GM12878 (cell line): ENCODE measurements around the gene ZGLP1. TPM values are rescaled to one million over a fixed set of nuclear protein-coding genes. Genes with fewer than 3 reads are reported as not detected.

ENCODE experiments used
- ATAC-seq: fragments of 200-7000 bp; cut with Tn5 transposase; 3 replicates; pipeline ENCODE4 v1.9.1; 2020; ENCODE audit warnings: mild to moderate bottlenecking, moderate library complexity
- BruUV-seq: library from RNA; stranded (reverse); fragments of 400-500 nt; replicated peaks from 2 replicates; lab custom pipeline; 2021; lab: Mats Ljungman, UMichigan
- CTCF ChIA-PET: fragments of 300-600 bp; sonication (Branson Sonifier 250); formaldehyde crosslinking; extraction: SDS; loops from one replicate; lab custom pipeline; 2021; ENCODE audit warnings: inconsistent platforms; lab: Yijun Ruan, JAX
- POLR2A ChIA-PET: fragments of 350-600 bp; formaldehyde crosslinking; extraction: SDS; loops from one replicate; lab custom pipeline; 2021; ENCODE audit warnings: inconsistent platforms; lab: Charles Lee
- RAD21 ChIA-PET: fragments of 300-600 bp; sonication (Branson Sonifier 250); formaldehyde crosslinking; loops from one replicate; lab custom pipeline; 2023; ENCODE audit warnings: antibody characterized with exemption; ENCODE audit not compliant: unreplicated experiment; lab: Charles Lee
- SMC1A ChIA-PET: fragments of 300-600 bp; sonication (Branson Sonifier 250); formaldehyde crosslinking; loops from one replicate; lab custom pipeline; 2023; ENCODE audit not compliant: unreplicated experiment, uncharacterized antibody; lab: Charles Lee
- DNase-seq: peaks from one replicate; pipeline ENCODE4 v3.0.0-alpha.2; 2011; ENCODE audit warnings: low read depth, low spot score
- FAIRE-seq: peaks from 3 replicates; lab custom pipeline; 2011; peaks lifted over from hg19 to GRCh38; lab: Jason Lieb, UNC
- H2AFZ ChIP-seq: 2 replicates; pipeline ENCODE4 v1.6.0; 2011; ENCODE audit warnings: low read depth, low read length, control low read depth; ENCODE audit not compliant: control insufficient read depth
- H3K27ac ChIP-seq: 2 replicates; pipeline ENCODE4 v1.5.1; 2011; ENCODE audit warnings: control low read depth; ENCODE audit not compliant: control insufficient read depth, insufficient read depth
- H3K27me3 ChIP-seq, 2 experiments: replicated peaks in 1 of 2; 2 replicates each; pipeline versions ENCODE4 v1.6.0 to v1.6.1; 2011; ENCODE audit warnings: low read length in 1 of 2; ENCODE audit not compliant: control insufficient read depth in 2 of 2, insufficient read depth in 2 of 2
- H3K36me3 ChIP-seq, 2 experiments: 2 replicates each; pipeline ENCODE4 v1.5.1; 2011; ENCODE audit warnings: low read length in 1 of 2; ENCODE audit not compliant: control insufficient read depth in 2 of 2, insufficient read depth in 2 of 2
- H3K4me1 ChIP-seq: 2 replicates; pipeline ENCODE4 v1.6.1; 2011; ENCODE audit warnings: mild to moderate bottlenecking, low read length, moderate library complexity, mixed read lengths; ENCODE audit not compliant: control insufficient read depth, insufficient read depth
- H3K4me2 ChIP-seq: 2 replicates; pipeline ENCODE4 v1.6.0; 2011; ENCODE audit warnings: control low read depth; ENCODE audit not compliant: control insufficient read depth, insufficient read depth
- H3K4me3 ChIP-seq: fragments of 200-600 bp; sonication (generic); 2 replicates; pipeline ENCODE4 v1.5.1; 2016
- H3K79me2 ChIP-seq: 2 replicates; pipeline ENCODE4 v1.6.0; 2011; ENCODE audit warnings: low read length; ENCODE audit not compliant: control insufficient read depth, insufficient read depth
- H3K9ac ChIP-seq: 2 replicates; pipeline ENCODE4 v1.8.0; 2011; ENCODE audit warnings: low read length, control low read depth, mixed read lengths; ENCODE audit not compliant: control insufficient read depth, insufficient read depth
- H3K9me3 ChIP-seq: replicated peaks from 3 replicates; pipeline ENCODE4 v1.5.1; 2011; ENCODE audit warnings: mild to moderate bottlenecking, low read length; ENCODE audit not compliant: control insufficient read depth, insufficient read depth
- H4K20me1 ChIP-seq: 2 replicates; pipeline ENCODE4 v1.6.0; 2011; ENCODE audit not compliant: control insufficient read depth, insufficient read depth
- CEBPB ChIP-seq, 2 experiments: fragments of 150-350 bp in 1 of 2; IDR thresholded peaks; 2 replicates each; pipeline ENCODE4 v1.6.1; 2012 to 2014; ENCODE audit warnings: low read depth in 2 of 2, low read length in 2 of 2, borderline replicate concordance in 1 of 2, inconsistent platforms in 1 of 2
- EP300 ChIP-seq, 2 experiments: fragments of 150-350 bp in 1 of 2; IDR thresholded peaks; 2 replicates each; pipeline ENCODE4 v1.6.1; 2011 to 2012; ENCODE audit warnings: low read depth in 2 of 2, low read length in 2 of 2, borderline replicate concordance in 1 of 2, improper control_type of control experiment in 1 of 2, inconsistent platforms in 1 of 2; ENCODE audit not compliant: control insufficient read depth in 1 of 2
- NBN ChIP-seq: fragments of 450-650 bp; IDR thresholded peaks from 2 replicates; pipeline ENCODE4 v1.6.1; 2016
- PAX5 ChIP-seq: IDR thresholded peaks from 2 replicates; pipeline ENCODE4 v1.6.1; 2011; ENCODE audit warnings: low read depth, low read length, borderline replicate concordance
- SREBF2 ChIP-seq: IDR thresholded peaks from 2 replicates; pipeline ENCODE4 v1.6.1; 2012; ENCODE audit warnings: mild to moderate bottlenecking, low read length
- STAT1 ChIP-seq: fragments of 450-650 bp; conservative IDR thresholded peaks from 2 replicates; pipeline ENCODE4 v1.6.1; 2014; ENCODE audit warnings: antibody characterized with exemption, mild to moderate bottlenecking
- TCF7 ChIP-seq: IDR thresholded peaks from 2 replicates; pipeline ENCODE4 v1.6.1; 2014; ENCODE audit warnings: antibody characterized with exemption, borderline replicate concordance
- YY1 ChIP-seq: IDR thresholded peaks from 2 replicates; pipeline ENCODE4 v1.6.1; 2011; ENCODE audit warnings: low read depth, mild to moderate bottlenecking, low read length
- ZZZ3 ChIP-seq: IDR thresholded peaks from 2 replicates; pipeline ENCODE4 v1.6.1; 2011; ENCODE audit warnings: low read depth; ENCODE audit not compliant: control insufficient read depth, insufficient read length
- WGBS: methylation state at CpG from one replicate; pipeline ENCODE4 v1.1.6; 2016; ENCODE audit warnings: low lambda C conversion rate; ENCODE audit not compliant: insufficient replicate concordance, insufficient coverage; ENCODE audit errors: missing lambda C conversion rate; 5-methylcytosine and 5-hydroxymethylcytosine counted together
- in situ Hi-C: fragments of 300-500 bp; cut with MboI; formaldehyde crosslinking; loops from 9 replicates; pipeline ENCODE4 v1.14.3; 2018; ENCODE audit warnings: mixed read lengths
- intact Hi-C: fragments of 100-400 bp; cut with micrococcal nuclease; formaldehyde crosslinking; loops from one replicate; pipeline ENCODE4 v1.14.2; 2022; ENCODE audit not compliant: unreplicated experiment
- polyA plus RNA-seq, 11 experiments: library from polyadenylated mRNA; depleted of rRNA in 4 of 11; unstranded in 6 of 11; stranded (reverse) in 5 of 11; fragments of >200 nt; fragmentation: Nextera tagmentation in 4 of 11; fragmentation: Illumina TruSeq in 1 of 11; extraction: Ambion mirVana in 4 of 11; extraction: Trizol in 1 of 11; gene quantifications; 1 replicate in 1 of 11; 2 replicates in 10 of 11; pipeline versions ENCODE4 v1.2.1 to v1.2.3, GENCODE V29; 2011 to 2016; ENCODE audit warnings: inconsistent platforms in 2 of 11, missing spikeins in 2 of 11, low read depth in 1 of 11
- total RNA-seq, 4 experiments: library from RNA; depleted of rRNA in 3 of 4; stranded (reverse); fragments of >200 nt in 3 of 4; fragmentation: Illumina TruSeq in 1 of 4; extraction: Trizol in 1 of 4; gene quantifications; 2 replicates each; pipeline versions ENCODE4 v1.2.1 to v1.2.3, GENCODE V29; 2013 to 2021
- TF ChIP-seq, protein P1 (sequence below): fragments of 450-650 bp; IDR thresholded peaks from 2 replicates; pipeline ENCODE4 v1.6.1; 2018; ENCODE audit warnings: borderline replicate concordance, mild to moderate bottlenecking; ENCODE audit not compliant: partially characterized antibody
- TF ChIP-seq, protein P2 (sequence below): IDR thresholded peaks from 2 replicates; pipeline ENCODE4 v1.6.1; 2011; ENCODE audit warnings: low read depth, low read length, improper control_type of control experiment, borderline replicate concordance
- TF ChIP-seq, protein P3 (sequence below): IDR thresholded peaks from 2 replicates; pipeline ENCODE4 v1.6.1; 2012; ENCODE audit warnings: low read depth, low read length, improper control_type of control experiment

Gene ZGLP1
- total and polyA plus RNA-seq, 10 of the 15 experiments (the other 5 are each of a cell fraction or from before 2014, with no cell fraction given) = 0.29 to 5.6 (median 1.3) TPM

DNA sequence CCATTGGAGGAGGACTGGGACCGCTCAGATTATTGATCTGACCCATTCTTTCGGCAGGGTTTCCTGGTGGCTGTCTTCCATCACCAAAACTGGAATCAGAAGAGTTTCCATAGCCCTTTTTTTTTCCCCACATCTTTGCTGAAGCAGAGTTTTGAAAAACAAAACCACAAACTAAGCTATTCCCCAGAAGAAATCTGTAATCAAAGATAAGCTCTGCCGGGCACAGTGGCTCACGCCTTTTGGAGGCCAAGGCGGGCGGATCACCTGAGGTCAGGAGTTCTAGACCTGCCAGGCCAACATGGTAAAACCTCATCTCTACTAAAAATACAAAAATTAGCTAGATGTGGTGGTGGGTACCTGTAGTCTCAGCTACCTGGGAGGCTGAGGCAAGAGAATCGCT, 42.9 kb downstream of the ZGLP1 start:
- Histone ChIP-seq H3K9ac (no peak overlapping the region), H3K27ac (no peak overlapping the region), H3K9me3 (no peaks in the 10 kb centered on the region), H3K36me3 (no peaks in the 10 kb centered on the region), H3K79me2 (peaks cover 19% of the 10 kb centered on the region), H3K4me3 (no peak overlapping the region), H3K27me3 (no peaks in the 10 kb centered on the region), H4K20me1 (no peaks in the 10 kb centered on the region), H3K4me1 (no peaks in the 10 kb centered on the region; the same call in 1 of the 2 replicates), H3K4me2 (no peak overlapping the region), H2AFZ (no peak overlapping the region)
- no TSS peak for BruUV-seq
- TF ChIP-seq YY1 = no peak
- TF ChIP-seq SREBF2 = no peak
- TF ChIP-seq STAT1 = no peak
- TF ChIP-seq ZZZ3 = no peak
- no peak for TF ChIP-seq TCF7
- no peak for TF ChIP-seq PAX5
- TF ChIP-seq, protein P1, sequence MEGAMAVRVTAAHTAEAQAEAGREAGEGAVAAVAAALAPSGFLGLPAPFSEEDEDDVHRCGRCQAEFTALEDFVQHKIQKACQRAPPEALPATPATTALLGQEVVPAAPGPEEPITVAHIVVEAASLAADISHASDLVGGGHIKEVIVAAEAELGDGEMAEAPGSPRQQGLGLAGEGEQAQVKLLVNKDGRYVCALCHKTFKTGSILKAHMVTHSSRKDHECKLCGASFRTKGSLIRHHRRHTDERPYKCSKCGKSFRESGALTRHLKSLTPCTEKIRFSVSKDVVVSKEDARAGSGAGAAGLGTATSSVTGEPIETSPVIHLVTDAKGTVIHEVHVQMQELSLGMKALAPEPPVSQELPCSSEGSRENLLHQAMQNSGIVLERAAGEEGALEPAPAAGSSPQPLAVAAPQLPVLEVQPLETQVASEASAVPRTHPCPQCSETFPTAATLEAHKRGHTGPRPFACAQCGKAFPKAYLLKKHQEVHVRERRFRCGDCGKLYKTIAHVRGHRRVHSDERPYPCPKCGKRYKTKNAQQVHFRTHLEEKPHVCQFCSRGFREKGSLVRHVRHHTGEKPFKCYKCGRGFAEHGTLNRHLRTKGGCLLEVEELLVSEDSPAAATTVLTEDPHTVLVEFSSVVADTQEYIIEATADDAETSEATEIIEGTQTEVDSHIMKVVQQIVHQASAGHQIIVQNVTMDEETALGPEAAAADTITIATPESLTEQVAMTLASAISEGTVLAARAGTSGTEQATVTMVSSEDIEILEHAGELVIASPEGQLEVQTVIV = no peak
- no peak for TF ChIP-seq EP300 (IDR thresholded peaks at IDR 0.05; ENCODE audit: borderline replicate concordance in 1 of 2, control insufficient read depth in 1 of 2, low read depth in 2 of 2, low read length in 2 of 2)
- TF ChIP-seq, protein P2, sequence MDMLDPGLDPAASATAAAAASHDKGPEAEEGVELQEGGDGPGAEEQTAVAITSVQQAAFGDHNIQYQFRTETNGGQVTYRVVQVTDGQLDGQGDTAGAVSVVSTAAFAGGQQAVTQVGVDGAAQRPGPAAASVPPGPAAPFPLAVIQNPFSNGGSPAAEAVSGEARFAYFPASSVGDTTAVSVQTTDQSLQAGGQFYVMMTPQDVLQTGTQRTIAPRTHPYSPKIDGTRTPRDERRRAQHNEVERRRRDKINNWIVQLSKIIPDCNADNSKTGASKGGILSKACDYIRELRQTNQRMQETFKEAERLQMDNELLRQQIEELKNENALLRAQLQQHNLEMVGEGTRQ = no peak
- TF ChIP-seq NBN = no peak
- TF ChIP-seq CEBPB (IDR thresholded peaks at IDR 0.05; ENCODE audit: borderline replicate concordance in 1 of 2, low read depth in 2 of 2, low read length in 2 of 2) = no peak
- TF ChIP-seq, protein P3, sequence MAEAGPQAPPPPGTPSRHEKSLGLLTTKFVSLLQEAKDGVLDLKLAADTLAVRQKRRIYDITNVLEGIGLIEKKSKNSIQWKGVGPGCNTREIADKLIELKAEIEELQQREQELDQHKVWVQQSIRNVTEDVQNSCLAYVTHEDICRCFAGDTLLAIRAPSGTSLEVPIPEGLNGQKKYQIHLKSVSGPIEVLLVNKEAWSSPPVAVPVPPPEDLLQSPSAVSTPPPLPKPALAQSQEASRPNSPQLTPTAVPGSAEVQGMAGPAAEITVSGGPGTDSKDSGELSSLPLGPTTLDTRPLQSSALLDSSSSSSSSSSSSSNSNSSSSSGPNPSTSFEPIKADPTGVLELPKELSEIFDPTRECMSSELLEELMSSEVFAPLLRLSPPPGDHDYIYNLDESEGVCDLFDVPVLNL = no peak
- ChIA-PET POLR2A (interaction anchor here (0.6 to 2.7 kb wide), 4 partner anchors 16 to 149 kb away, joined by 3 to 13 read pairs (median 4); no protein-coding TSS in a partner anchor), RAD21 (interaction anchor here (0.7 to 1.5 kb wide), 5 partner anchors 15 to 126 kb away, joined by 3 to 4 read pairs (median 4); partner anchors contain the start of genes MRPL4 and TYK2), SMC1A (interaction anchor here (0.9 to 8.5 kb wide), 2 partner anchors 120 to 125 kb away, joined by 4 to 158 read pairs; no protein-coding TSS in a partner anchor), CTCF (interaction anchor here (1.3 to 11.2 kb wide), 6 partner anchors 7 to 154 kb away, joined by 3 to 370 read pairs (median 47); partner anchors contain the start of gene TYK2)
- in situ Hi-C loops = loop anchor here (5.0 kb wide), 1 partner anchor 121 kb away; no protein-coding TSS in a partner anchor
- 92% methylated on average over 7 of the region's 7 CpGs for WGBS
- intact Hi-C loops = no loop called here
- FAIRE-seq (no peak), ATAC-seq (no peak), DNase-seq (no peak)
